Neural crest cell (in vitro differentiated cells): ENCODE results near the gene B4GALNT3. TPM values are rescaled to one million over a fixed set of nuclear protein-coding genes. Genes with fewer than 3 reads are reported as not detected.

Experiments used
- DNase-seq: peaks from one replicate; pipeline ENCODE4 v3.0.0; 2021; ENCODE audit warnings: low read depth, mixed read lengths, low spot score
- H3K27ac Mint-ChIP-seq: one replicate; pipeline ENCODE4 v1.8.0; 2021; ENCODE audit warnings: mild to moderate bottlenecking, mixed read lengths; ENCODE audit not compliant: unreplicated experiment
- H3K27me3 Mint-ChIP-seq: 2 replicates; pipeline ENCODE4 v1.8.0; 2021; ENCODE audit warnings: low read depth, mild to moderate bottlenecking, mixed read lengths
- H3K36me3 Mint-ChIP-seq: 2 replicates; pipeline ENCODE4 v1.8.0; 2021; ENCODE audit warnings: low read depth, mild to moderate bottlenecking, mixed read lengths
- H3K4me1 Mint-ChIP-seq: 2 replicates; pipeline ENCODE4 v1.8.0; 2021; ENCODE audit warnings: mixed read lengths
- H3K4me3 Mint-ChIP-seq: one replicate; pipeline ENCODE4 v1.8.0; 2021; ENCODE audit warnings: mild to moderate bottlenecking, mixed read lengths
- H3K9me3 Mint-ChIP-seq: 2 replicates; pipeline ENCODE4 v1.8.0; 2021; ENCODE audit warnings: mixed read lengths
- total RNA-seq: library from RNA; stranded (reverse); gene quantifications from 2 replicates; pipeline ENCODE4 v1.2.1, GENCODE V29; 2021
- TF ChIP-seq, protein P1 (sequence below): fragments of 200-600 bp; sonication (generic); conservative IDR thresholded peaks from 2 replicates; pipeline ENCODE4 v1.5.0; 2021; ENCODE audit warnings: antibody characterized with exemption, mild to moderate bottlenecking

B4GALNT3 gene
- total RNA-seq, 1 donor from 2014 or later = 2.6 TPM

DNA sequence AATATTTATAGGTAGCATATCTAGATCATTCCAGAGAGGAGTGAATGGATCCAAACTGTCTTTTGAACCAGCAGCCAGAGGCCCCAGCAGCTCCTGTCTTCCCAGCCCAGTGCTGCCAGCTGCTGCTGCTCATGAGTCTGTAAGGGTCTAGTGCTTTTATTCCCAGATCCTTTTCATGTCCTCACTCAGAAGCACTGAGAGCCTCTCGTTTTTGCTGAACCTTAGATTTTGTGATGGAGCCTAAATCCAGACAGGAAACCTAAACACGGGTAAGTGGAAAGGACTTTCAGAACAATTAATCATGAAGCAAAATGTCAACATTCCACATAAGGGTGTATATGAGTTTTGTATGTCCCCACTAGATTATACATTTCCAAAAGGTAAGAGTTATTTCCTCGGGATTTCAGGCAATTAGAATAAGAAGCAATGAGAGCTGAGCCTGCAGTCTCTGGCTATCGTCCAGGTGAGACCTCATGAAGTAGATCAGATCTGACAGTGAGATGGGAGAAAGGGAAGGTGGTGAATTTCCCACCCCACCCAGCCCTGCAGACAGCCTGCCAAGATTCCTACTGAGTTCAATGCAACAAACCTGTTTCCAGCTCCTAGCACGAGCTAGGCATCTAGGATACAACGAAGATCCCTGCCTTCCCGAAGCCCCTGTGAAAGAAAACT lies 119.1 kb downstream of the B4GALNT3 start:
- DNase-seq = no peak
- H3K27me3 Mint-ChIP-seq = no peaks in the 10 kb centered on the region
- H3K4me3 Mint-ChIP-seq = no peak overlapping the region
- TF ChIP-seq, protein P1, sequence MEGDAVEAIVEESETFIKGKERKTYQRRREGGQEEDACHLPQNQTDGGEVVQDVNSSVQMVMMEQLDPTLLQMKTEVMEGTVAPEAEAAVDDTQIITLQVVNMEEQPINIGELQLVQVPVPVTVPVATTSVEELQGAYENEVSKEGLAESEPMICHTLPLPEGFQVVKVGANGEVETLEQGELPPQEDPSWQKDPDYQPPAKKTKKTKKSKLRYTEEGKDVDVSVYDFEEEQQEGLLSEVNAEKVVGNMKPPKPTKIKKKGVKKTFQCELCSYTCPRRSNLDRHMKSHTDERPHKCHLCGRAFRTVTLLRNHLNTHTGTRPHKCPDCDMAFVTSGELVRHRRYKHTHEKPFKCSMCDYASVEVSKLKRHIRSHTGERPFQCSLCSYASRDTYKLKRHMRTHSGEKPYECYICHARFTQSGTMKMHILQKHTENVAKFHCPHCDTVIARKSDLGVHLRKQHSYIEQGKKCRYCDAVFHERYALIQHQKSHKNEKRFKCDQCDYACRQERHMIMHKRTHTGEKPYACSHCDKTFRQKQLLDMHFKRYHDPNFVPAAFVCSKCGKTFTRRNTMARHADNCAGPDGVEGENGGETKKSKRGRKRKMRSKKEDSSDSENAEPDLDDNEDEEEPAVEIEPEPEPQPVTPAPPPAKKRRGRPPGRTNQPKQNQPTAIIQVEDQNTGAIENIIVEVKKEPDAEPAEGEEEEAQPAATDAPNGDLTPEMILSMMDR = no peak
- H3K27ac Mint-ChIP-seq = no peak overlapping the region
- H3K9me3 Mint-ChIP-seq = no peaks in the 10 kb centered on the region
- H3K4me1 Mint-ChIP-seq = peaks cover 49% of the 10 kb centered on the region
- H3K36me3 Mint-ChIP-seq = no peaks in the 10 kb centered on the region

- Mint-ChIP-seq H3K4me1 (peaks cover 49% of the 10 kb centered on the region), H3K36me3 (no peaks in the 10 kb centered on the region), H3K27ac (no peak overlapping the region), H3K4me3 (no peak overlapping the region), H3K27me3 (no peaks in the 10 kb centered on the region), H3K9me3 (no peaks in the 10 kb centered on the region)
- TF ChIP-seq, protein P1 = no peak
- no peak for DNase-seq
Measured at GRCh38 chr12:579420-580110, 119.8 kb downstream of the B4GALNT3 start.

- no peaks in the 10 kb centered on the region for H3K36me3 Mint-ChIP-seq
- DNase-seq = no peak
- H3K4me1 Mint-ChIP-seq = peaks cover 41% of the 10 kb centered on the region
- no peaks in the 10 kb centered on the region for H3K9me3 Mint-ChIP-seq
- H3K27ac Mint-ChIP-seq = peak overlapping the region; percentile 24
- H3K27me3 Mint-ChIP-seq = no peaks in the 10 kb centered on the region
- H3K4me3 Mint-ChIP-seq = no peak overlapping the region
- TF ChIP-seq, protein P1 = no peak
Measured at GRCh38 chr12:580813-581212, 121.1 kb downstream of the B4GALNT3 start.

DNA sequence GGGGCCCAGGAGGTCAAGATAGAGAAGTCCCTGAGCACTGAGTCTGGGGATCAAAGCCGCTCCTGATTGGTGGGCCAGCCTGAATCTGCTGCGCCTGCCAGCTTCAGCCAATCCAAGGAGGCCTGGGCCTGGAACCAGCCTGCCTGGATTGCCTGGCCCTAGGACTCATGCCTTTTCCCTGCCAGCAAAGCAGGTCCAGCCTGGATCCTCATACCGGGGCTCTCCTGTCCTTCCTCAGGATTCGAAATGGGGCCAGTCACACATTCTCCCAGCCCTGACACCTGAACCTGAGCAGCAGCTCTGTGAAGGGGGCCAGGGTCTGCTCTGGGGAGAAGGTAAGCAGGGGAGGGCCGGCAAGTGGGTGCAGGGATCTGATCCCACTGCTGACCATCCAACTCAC lies 121.6 kb downstream of the B4GALNT3 start:
- Mint-ChIP-seq H3K4me3 (no peak overlapping the region), H3K27me3 (no peaks in the 10 kb centered on the region), H3K4me1 (peaks cover 37% of the 10 kb centered on the region), H3K27ac (no peak overlapping the region), H3K9me3 (no peaks in the 10 kb centered on the region), H3K36me3 (no peaks in the 10 kb centered on the region)
- DNase-seq = no peak
- TF ChIP-seq, protein P1 = no peak

DNA sequence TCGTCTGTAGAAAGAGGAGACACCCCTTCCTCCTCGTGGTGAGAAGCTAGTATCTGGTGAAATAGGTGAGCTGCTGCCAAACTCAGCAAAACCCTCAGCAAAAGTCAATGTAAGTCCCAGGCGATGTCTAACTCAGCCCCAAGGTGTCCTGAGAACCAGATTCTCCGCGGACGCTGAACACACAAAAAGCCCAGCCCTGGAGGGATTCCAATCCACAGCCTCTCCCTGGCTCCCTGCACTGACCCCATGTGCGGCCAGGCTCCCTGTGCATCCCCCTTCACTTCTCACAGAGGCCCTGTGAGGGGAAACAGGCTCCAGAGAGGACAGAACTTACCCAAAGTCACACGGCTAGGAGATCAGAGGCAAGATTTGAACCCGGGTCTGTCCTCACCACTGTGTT lies 122.0 kb downstream of the B4GALNT3 start:
- H3K27ac Mint-ChIP-seq = no peak overlapping the region
- H3K36me3 Mint-ChIP-seq = no peaks in the 10 kb centered on the region
- H3K4me1 Mint-ChIP-seq = peaks cover 34% of the 10 kb centered on the region

More for the DNA sequence above, 122.0 kb downstream of the B4GALNT3 start:
- no peak for DNase-seq
- TF ChIP-seq, protein P1 = no peak
- H3K9me3 Mint-ChIP-seq = no peaks in the 10 kb centered on the region
- H3K27me3 Mint-ChIP-seq = no peaks in the 10 kb centered on the region
- no peak overlapping the region for H3K4me3 Mint-ChIP-seq
